Kidney (tissue), 14 donors: Measurements from ENCODE around the gene HDHD5. TPM values are rescaled to one million over a fixed set of nuclear protein-coding genes. Genes with fewer than 3 reads are reported as not detected.

Experiments
- DNase-seq, 5 donors: peaks; one replicate each; pipeline ENCODE4 v3.0.0-alpha.2; 2013 to 2020
- FAIRE-seq: peaks from 2 replicates; lab custom pipeline; 2012; peaks lifted over from hg19 to GRCh38; lab: Jason Lieb, UNC
- H3K27ac ChIP-seq, 2 donors: one replicate each; pipeline ENCODE4 v1.7.0; 2013; ENCODE audit warnings: low read depth in 2 of 2, low read length in 2 of 2, inconsistent platforms in 1 of 2
- H3K27me3 ChIP-seq: one replicate; pipeline ENCODE4 v1.7.1; 2013; ENCODE audit warnings: low read length, inconsistent platforms; ENCODE audit not compliant: control insufficient read depth, insufficient read depth
- H3K36me3 ChIP-seq, 3 donors: one replicate each; pipeline versions ENCODE4 v1.7.0 to v1.7.1; 2013; ENCODE audit warnings: low read length in 3 of 3, control low read depth in 1 of 3, inconsistent platforms in 1 of 3; ENCODE audit not compliant: insufficient read depth in 3 of 3, control insufficient read depth in 2 of 3
- H3K4me1 ChIP-seq, 3 donors: one replicate each; pipeline versions ENCODE4 v1.7.0 to v1.7.1; 2013; ENCODE audit warnings: low read length in 3 of 3, inconsistent platforms in 1 of 3, low read depth in 1 of 3; ENCODE audit not compliant: control insufficient read depth in 2 of 3, insufficient read depth in 2 of 3
- H3K4me3 ChIP-seq, 3 donors: one replicate each; pipeline versions ENCODE4 v1.7.0 to v1.8.1; 2013; ENCODE audit warnings: low read length in 3 of 3, control low read depth in 1 of 3, inconsistent platforms in 1 of 3
- H3K9ac ChIP-seq, 3 donors: one replicate each; pipeline versions ENCODE4 v1.7.0 to v1.7.1; 2013; ENCODE audit warnings: low read length in 3 of 3, control low read depth in 1 of 3, inconsistent platforms in 1 of 3
- H3K9me3 ChIP-seq, 3 donors: one replicate each; pipeline versions ENCODE4 v1.7.0 to v1.7.1; 2013; ENCODE audit warnings: low read length in 3 of 3, control low read depth in 1 of 3, inconsistent platforms in 1 of 3; ENCODE audit not compliant: control insufficient read depth in 2 of 3, insufficient read depth in 1 of 3
- intact Hi-C: fragments of 100-400 bp; cut with DNase I; formaldehyde crosslinking; loops from one replicate; pipeline ENCODE4 v1.11.1; 2022
- polyA plus RNA-seq: library from polyadenylated mRNA; stranded (reverse); fragments of 350-450 nt; fragmentation: Illumina TruSeq; extraction: RNeasy Lipid Tissue Mini Kit (QIAGEN cat#74804); gene quantifications from one replicate; pipeline ENCODE4 v1.2.3, GENCODE V29; 2014; ENCODE audit warnings: low read depth, low replicate concordance; ENCODE audit not compliant: insufficient read depth
- total RNA-seq: library from RNA; stranded (reverse); fragmentation: NEBNext Ultra II Directional; extraction: Animal tissue kit (Norgen Biotek cat#: 25700); gene quantifications from one replicate; pipeline ENCODE4 v1.2.1, GENCODE V29; 2021
- TF ChIP-seq, protein P1 (sequence below): IDR thresholded peaks from 3 replicates; pipeline ENCODE4 v1.5.1; 2012; ENCODE audit warnings: mild to moderate bottlenecking, moderate library complexity, borderline replicate concordance; ENCODE audit not compliant: insufficient read depth; ENCODE audit errors: extremely low read depth
- donor health status: control.
- donor health status: control.
- donor health status: control.
- donor health status: control.
- donor health status: control.
- donor health status: DM: yes; HTN: yes; CAD: no.
- donor health status: Normal renal cell carcinoma (clear cell type).

The HDHD5 gene
- total and polyA plus RNA-seq, 2 donors from 2014 or later: 27.5 to 39.8 TPM

- peaks cover 0 to 15% (median 5%) of the 10 kb centered on the region in 3 donors for H3K36me3 ChIP-seq
- TF ChIP-seq, protein P1, sequence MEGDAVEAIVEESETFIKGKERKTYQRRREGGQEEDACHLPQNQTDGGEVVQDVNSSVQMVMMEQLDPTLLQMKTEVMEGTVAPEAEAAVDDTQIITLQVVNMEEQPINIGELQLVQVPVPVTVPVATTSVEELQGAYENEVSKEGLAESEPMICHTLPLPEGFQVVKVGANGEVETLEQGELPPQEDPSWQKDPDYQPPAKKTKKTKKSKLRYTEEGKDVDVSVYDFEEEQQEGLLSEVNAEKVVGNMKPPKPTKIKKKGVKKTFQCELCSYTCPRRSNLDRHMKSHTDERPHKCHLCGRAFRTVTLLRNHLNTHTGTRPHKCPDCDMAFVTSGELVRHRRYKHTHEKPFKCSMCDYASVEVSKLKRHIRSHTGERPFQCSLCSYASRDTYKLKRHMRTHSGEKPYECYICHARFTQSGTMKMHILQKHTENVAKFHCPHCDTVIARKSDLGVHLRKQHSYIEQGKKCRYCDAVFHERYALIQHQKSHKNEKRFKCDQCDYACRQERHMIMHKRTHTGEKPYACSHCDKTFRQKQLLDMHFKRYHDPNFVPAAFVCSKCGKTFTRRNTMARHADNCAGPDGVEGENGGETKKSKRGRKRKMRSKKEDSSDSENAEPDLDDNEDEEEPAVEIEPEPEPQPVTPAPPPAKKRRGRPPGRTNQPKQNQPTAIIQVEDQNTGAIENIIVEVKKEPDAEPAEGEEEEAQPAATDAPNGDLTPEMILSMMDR: no peak
- FAIRE-seq (no peak), DNase-seq (no peak)
- no peak overlapping the region for H3K4me3 ChIP-seq
- no peaks in the 10 kb centered on the region for H3K9me3 ChIP-seq
- intact Hi-C loops: no loop called here
- no peaks in the 10 kb centered on the region for H3K27me3 ChIP-seq
- H3K27ac ChIP-seq: no peak overlapping the region
- no peaks in the 10 kb centered on the region for H3K4me1 ChIP-seq
- H3K9ac ChIP-seq: no peak overlapping the region
Measured at GRCh38 chr22:17109976-17110375, 49.1 kb downstream of the HDHD5 start.

DNA sequence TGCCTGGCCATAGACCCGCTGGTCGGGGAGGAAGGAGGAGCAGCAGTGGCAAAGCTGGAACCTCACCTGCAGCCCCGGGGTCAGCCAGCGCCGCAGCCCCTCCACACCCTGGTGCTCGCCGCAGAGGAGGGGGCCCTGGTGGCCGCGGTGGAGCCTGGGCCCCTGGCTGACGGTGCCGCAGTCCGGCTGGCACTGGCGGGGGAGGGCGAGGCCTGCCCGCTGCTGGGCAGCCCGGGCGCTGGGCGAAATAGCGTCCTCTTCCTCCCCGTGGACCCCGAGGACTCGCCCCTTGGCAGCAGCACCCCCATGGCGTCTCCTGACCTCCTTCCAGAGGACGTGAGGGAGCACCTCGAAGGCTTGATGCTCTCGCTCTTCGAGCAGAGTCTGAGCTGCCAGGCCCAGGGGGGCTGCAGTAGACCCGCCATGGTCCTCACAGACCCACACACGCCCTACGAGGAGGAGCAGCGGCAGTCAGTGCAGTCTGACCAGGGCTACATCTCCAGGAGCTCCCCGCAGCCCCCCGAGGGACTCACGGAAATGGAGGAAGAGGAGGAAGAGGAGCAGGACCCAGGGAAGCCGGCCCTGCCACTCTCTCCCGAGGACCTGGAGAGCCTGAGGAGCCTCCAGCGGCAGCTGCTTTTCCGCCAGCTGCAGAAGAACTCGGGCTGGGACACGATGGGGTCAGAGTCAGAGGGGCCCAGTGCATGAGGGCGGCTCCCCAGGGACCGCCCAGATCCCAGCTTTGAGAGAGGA is 49.8 kb downstream of the HDHD5 start:
- intact Hi-C loops: no loop called here
- H3K36me3 ChIP-seq: peaks cover 0 to 18% (median 5%) of the 10 kb centered on the region in 3 donors
- H3K9me3 ChIP-seq: no peaks in the 10 kb centered on the region
- TF ChIP-seq, protein P1: no peak
- no peaks in the 10 kb centered on the region for H3K27me3 ChIP-seq
- no peak overlapping the region for H3K27ac ChIP-seq
- DNase-seq (no peak), FAIRE-seq (no peak)
- no peak overlapping the region for H3K4me3 ChIP-seq
- H3K9ac ChIP-seq: no peak overlapping the region
- H3K4me1 ChIP-seq: no peaks in the 10 kb centered on the region

GRCh38 chr22:17108256-17109112 is 50.6 kb downstream of the HDHD5 start:
- no peaks in the 10 kb centered on the region for H3K27me3 ChIP-seq
- DNase-seq (peak in 1 of 5 donors; percentile 75), FAIRE-seq (no peak)
- H3K9ac ChIP-seq: no peak overlapping the region
- intact Hi-C loops: no loop called here
- H3K27ac ChIP-seq: no peak overlapping the region
- TF ChIP-seq, protein P1: no peak
- no peaks in the 10 kb centered on the region for H3K9me3 ChIP-seq
- peaks cover 0 to 18% (median 6%) of the 10 kb centered on the region in 3 donors for H3K36me3 ChIP-seq
- H3K4me1 ChIP-seq: no peaks in the 10 kb centered on the region
- H3K4me3 ChIP-seq: no peak overlapping the region
